Fibroblast of skin of left biceps (primary cell): ENCODE results near the gene LINGO1.
A peak's percentile ranks its signal among the peaks of the same experiment; 100 is the strongest.

ENCODE experiments used
- DNase-seq, 2 experiments: peaks; one replicate each; pipeline ENCODE4 v3.0.0-alpha.2; 2013; ENCODE audit warnings: low read depth in 2 of 2

LINGO1 gene

DNA sequence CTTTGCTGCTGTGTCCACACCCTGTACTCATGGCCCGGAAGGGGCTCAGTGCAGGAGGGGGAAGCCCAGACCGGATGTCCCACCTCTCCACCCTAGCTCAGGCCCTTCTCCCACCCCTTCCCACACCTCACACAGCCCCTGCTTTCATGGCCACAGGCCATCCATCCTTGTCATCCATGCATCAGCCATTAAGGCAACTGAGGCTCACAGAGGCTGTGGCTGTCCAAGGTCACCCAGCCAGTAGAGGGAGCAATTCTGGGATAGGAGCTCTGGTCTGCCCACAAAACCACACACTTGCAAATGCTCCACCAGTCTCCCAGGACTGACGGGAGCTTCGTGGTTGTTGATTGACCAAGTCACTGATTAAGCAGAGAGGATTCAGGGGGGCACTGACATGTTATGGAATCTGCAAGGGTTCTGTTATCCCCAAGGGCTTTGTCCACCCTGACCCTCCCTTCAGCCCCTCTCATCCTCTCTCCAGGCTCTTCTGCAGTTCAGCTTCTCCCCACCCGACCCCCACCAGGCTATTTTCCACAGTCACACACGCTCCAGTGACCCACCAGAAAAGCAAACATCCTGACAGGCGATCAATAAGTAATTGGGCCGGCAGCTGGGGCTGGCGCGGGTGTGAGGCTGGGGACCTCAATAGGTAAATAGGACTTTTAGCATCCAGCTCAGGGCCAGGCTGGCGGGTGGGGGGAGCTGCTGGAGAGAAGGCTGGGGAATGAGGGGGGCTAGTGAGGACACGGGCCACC, 15.1 kb downstream of the LINGO1 start:
- DNase-seq, result no peak

DNA sequence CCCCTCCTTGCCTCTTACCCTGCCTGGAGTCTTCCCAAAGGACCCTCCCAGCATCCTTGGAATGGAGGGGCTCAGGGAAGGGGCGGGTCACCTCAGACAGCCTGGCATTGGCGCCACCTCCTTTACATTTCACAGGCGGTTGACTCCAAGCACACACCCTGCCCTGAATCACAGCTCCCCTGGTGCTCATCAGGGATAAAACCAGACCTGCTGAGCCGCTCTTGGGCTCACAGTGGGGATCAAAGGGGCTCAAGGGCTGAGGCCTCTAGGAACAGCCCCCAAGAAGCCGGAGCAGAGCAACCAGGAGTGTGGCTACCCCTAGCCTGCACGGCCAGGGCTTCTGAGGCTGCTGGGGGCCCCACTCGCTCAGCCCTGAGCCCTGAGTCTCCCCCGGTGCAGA, 16.6 kb downstream of the LINGO1 start:
- no peak for DNase-seq

DNA sequence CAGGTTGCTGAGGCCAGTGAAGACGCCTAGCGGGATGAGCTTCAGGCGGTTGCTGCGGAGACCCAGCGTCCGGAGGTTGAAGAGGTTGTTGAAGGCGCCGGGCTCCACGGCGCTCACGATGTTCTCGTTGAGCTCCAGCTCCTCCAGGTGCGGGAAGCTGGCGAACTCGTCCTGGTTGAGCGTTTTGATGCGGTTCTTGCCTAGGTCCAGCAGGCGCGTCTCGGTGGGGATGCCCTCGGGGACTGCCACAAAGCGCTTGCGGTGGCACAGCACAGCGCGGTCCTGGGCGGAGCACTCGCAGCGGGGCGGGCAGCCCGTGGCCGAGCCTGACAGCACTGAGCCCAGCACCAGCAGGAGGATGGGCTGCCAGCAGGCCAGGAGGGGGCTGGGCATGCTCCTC, 17.2 kb downstream of the LINGO1 start:
- DNase-seq, result no peak

DNA sequence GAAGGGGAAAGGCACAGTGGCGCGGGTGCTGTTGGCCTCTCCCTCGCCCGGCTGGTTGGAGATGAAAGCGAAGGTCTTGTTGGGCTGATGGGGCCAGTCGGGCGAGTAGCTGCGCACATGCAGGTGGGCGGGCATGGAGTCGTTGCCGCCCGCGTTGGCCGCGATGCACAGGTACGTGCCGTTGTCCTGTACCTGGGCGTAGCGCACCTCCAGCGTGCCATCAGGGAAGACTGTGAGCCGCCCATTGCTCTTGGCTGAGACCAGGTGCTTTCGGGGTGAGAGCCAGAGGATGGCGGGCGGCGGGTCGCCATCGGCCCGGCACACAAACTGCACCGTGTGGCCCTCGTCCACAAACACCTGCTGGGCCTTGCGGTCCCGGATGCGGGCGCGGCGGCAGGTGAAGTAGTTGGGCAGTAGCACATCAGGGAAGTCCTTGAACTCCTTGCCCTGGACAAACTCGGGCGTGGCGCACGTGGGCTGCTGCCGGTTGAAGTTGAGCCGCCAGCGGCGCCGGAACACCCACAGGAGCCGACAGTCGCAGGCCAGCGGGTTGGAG, 18.4 kb downstream of the LINGO1 start:
- no peak for DNase-seq

DNA sequence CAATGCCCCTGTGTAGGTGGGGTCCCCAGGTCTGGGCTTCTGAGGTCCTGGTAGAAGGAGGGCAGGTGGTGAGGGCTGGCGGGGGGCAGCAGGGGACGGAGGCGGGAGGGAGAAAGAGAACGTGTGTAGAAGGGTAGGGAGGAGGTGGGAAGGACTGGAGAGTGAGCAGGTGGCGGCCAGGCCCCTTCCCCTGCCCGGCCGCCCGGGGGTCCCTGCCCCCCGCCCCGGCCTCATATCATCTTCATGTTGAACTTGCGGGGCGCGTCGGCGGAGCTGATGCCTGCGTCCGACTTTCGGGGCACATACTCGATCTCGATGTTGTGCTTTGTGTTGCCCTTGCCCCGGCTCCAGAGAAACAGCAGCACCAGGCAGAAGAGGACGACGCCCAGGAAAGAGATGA, 18.9 kb downstream of the LINGO1 start:
- DNase-seq, result no peak

DNA sequence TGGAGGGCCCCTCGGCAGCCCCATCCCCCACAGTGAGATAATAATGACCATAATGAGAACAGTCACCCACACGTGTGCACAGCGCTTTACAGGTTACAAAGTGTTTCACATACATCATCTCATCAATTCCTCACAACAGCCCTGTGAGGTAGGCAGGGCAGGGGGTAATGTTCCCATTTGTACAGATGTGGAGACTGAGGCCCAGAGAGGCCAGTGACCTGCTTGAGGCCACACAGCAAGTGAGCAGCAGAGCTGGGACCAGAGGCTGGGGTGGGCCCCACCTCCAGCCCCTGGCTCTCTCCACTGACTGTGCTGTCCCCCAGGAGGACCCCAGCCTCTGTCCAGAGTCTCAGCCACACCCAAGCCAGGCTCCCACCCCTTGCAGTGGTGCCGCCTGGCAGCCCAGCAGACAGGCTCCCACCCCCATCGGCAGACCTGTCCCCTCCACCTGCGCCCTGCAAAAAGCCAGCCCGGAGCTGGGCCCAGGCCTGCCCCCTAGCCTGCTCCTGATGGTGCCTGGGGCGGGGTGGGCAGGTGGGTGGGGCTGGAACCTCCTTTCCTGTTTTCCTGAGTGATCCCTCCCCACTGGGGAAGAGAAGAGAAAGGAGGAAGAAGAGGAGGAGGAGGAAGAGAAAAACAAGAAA, 19.6 kb downstream of the LINGO1 start:
- no peak for DNase-seq

DNA sequence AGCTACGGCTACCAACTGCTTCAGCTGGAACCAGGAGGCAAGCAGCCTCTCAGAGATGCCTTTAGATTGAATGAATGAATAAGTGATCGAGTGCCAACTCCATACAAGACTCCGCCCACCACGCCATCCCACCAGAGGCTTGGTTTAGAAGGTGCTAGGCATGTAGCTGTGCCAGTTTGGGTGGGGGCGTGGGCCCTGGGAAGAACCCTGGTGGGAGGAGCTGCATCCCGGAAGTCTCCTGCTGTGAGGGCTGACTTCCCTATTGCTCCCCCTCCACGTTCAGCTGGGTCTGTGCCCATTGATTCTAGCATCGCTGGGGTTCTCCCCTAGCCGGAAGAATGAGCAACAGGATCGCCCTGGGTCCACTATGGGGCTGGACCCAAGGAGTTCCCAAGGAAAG, 20.9 kb downstream of the LINGO1 start:
- no peak for DNase-seq

DNA sequence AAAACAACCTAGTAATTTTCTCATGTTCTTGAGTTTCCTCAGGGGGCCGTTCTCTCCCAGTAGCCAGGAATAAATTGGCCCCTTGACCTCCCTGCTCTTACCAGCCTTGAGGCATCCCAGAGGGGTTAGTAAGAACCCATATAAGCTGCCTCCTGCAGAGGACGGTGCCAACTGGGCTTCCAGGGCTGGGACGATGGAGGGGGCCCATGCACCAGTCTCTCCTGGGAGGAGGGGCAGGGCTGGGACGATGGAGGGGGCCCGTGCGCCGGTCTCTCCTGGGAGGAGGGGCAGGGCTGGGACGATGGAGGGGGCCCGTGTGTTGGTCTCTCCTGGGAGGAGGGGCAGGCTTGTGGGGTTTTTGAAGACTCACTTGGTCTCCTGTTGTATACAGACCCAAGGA, 22.0 kb downstream of the LINGO1 start:
- no peak for DNase-seq

DNA sequence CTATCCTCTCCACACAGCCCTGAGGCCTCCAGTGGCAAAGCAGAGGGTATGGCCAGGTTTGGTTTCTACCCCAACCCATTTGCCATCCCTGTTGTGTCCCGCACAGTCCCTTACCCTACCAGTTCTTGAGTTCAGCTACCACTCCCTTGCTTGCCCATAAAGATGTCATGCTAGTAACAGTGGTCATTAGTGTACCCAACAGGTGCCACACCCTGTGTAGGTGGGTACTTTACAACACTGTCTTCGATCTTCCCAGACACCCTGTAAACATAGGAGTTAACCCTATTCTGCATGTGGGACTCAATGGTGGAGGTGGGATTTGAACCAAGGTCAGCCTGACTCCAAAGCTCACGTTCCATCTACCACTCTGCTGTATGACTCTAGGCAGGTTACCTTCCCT, 23.2 kb downstream of the LINGO1 start:
- no peak for DNase-seq

DNA sequence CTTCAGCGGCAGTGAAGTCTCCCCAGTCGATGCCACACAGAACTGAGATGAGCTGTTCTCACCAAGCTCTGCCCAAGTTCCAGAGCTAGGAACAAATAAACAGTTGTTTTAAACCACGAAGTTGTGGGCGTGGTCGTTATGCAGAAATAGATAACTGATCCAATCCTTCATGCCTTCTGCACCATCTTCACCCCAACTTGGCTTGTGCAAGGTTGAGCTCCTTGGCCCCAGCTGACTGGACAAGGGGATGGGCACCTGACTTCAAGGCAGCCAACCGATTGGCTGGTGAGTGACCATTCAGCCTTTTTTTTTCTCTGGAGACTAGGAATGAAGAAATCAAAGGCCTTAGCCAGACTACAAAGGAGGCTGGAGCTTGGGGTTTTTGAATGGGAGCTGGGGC, 23.9 kb downstream of the LINGO1 start:
- no peak for DNase-seq

DNA sequence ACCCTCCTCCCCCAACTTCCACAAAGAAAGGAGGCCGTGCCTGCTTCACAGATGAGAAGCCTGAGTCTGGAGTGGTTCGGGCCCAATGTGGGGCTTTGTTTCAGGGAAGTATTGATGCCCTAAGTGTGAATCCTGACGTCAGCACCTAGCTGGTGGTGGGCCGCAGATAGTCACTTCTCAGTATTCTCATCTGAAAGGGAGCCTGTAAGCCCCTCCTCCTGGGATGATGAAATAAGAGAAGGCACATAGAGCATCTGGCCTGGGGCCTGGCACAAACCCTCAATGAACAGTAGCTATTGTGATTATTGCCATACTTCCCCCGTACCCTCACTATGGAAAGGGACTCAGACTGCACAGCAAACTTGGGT, 24.8 kb downstream of the LINGO1 start:
- DNase-seq, result no peak

DNA sequence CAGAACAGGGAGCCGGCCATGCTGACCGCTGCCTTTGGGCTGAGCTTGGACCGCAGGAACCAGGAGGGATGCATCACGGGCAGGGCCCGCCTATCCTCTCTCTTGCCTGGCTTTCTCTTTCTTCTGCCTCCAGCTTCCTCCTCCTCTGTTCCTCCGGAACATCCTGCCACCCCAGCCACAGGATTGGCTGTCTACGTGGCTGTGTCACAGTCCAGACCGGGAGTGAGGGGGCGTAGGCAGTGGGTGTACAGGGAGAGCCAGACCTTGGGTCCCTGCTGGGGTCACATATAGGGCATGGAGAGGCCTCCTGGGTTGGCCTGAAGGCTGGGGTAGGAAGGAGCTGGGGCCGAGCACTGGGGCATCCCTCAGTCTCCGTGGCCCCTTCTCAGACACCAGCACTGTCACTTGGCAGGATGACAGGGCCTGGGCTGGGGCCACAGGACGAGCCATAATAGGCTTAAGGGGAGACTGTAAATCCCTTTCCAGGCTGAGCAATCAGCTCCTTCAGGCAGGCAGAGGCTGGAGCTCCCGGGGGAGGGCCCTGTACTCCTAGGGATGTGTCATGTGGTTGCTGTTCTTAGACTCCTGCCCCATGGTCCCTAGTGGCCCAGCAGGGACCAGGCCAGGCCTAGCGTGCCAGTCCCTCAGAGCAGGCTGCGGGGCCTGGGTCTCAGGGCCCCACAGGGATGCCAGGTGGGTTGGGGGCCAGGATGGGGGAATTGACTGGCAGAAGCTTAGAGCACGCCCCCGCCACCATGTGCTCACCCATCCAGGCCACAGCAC, 25.4 kb downstream of the LINGO1 start:
- peak in 1 of 2 experiments; percentile 18 for DNase-seq

DNA sequence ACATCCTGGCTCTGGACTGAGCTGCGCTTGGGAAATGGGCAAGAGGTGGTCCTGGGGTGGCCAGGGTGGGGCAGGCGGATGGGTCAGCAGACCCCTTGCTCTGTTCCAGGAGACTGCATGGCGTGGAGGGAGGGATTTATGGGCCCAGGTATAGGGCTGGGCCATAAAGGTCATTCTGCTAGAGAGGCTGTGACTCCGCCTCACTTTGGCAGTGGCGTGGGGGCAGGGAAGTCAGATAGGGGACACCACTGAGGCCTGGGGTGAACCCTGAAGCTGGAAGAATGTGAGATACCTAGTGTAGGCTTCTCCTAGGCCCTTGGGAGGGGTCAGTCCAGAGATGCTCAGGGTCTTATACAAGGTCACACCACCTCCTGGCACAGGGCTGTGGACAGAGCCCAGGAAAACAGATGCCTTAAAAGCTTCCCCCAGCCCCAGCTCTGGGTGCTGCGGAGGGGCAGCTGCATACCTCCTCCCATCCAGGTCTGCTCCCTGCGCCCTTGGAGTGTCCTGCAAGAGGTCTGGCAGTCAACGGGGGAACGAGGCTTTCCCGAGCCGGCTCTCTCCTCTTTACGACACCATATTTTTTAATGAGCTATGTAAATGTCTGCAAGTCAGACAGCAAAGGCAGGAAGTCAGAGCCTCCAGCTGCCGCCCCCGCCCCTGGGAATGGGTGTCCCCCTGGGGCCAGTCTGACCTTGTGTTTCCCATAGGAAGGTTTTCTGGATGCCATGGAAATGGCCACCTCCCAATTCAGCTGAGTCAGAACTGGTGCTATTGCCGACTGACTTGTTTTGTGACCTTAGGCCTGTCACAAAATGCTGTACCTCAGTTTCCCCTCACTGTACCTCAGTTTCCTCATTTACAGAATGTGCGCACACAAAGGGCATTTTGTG, 26.3 kb downstream of the LINGO1 start:
- no peak for DNase-seq

DNA sequence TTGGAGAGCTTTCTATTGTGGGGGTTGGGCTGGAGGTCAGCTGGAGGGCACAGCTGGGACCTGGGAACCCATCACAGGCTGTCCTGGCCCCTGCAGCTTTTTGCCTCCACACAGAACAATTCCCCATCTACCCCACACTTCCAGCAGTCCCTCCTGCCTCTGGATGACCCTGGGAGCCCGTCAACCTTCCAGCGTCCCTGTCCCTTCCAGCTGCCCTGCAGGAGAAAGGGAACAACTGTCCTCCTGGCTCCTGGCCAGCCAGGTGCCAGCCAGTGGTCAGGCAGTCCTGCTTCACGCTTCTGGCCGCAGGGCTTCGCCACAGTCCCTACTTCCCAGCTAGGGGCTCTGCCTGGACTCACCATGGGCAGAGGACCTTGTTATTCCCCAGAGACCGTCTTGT, 27.2 kb downstream of the LINGO1 start:
- no peak for DNase-seq

DNA sequence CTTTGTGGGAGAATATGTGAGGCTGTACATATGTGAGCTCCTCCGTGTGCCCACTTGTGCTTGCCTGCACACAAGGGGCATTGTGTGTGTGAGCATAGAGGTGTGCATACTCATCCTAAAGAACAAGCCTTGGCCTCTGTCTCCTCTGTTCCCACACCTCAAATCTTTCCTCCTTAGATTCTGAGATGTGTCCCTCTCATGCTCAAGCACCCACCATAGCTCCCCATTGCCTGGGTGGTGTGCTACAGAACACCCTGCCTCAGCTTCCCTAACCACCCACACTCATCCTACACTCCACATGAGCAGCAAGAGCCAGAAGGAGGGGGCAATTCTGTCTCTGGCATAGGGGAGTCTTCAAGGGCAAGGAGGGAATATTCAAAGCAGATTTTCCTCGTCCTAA, 27.7 kb downstream of the LINGO1 start:
- DNase-seq, result no peak

DNA sequence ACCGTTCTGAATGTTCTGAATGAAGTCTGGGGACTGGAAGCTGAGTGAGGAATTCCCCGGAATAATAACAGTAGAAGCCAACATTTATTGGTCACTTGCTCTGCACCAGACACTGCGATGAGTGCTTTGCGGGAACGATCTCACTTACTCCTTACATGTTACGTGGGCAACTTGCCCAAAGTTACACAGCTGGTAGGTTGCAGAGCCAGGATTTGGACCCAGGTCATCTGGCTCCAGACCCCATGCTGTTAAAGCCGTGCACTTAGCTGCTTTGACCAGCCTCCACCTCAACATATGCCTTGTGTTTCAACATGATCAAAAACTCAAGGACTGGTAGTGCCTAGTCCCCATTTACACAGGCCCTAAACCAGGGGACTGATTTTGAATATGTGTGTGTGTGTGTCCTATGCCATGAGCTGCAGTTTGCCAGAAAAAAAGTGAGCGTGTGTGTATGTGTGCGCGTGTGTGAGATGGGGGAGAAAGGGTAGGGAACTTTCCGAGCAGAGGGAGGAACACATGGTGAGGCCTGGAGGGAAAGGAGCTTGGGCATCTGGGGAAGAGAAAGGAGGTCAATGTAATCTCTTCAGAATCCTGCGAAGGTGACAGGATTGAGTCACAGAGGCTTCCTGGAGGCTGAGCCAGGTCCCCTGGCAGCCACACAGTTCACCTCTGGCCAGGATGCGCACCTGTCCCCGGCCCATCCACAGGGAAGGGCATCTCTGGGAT, 28.9 kb downstream of the LINGO1 start:
- DNase-seq, result no peak

DNA sequence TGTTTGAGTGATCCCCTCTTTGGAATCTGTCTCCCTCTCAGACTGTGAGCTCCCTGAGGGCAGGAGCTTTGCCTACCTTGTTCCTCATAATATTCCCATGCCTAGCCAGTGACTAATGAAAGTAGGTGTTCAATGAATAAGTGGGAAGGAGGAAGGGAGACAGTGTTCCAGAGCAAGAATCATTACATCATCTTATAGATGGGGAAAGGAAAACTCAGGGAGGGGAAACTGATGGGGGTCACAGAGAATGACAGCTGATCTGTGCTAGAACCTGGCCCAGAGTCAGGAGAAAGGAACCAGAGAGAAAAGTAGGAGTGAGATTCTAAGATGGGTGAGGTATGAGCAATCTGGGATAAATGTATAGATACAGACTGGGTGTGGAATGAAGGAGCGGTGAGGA, 29.9 kb downstream of the LINGO1 start:
- DNase-seq, result no peak

DNA sequence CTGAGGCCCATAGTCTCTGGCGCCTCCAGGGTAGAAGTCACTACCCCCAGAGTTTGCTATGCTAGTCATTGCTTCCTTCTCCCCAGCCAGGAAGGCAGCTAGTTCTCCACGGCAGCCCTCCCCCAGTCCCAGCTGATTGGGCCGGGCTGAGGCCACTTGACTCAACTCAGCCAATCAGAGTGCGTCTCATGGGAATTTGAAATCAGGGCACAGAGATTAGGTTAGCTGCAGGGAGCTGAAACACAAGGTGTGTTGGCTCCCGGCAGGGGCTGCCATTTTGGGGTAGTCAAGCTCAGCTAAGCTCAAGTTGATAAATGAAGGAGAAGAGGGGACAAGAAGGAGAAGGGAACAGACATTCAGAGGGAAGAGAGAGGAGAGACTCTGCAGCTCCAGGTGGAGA, 32.8 kb downstream of the LINGO1 start:
- no peak for DNase-seq

DNA sequence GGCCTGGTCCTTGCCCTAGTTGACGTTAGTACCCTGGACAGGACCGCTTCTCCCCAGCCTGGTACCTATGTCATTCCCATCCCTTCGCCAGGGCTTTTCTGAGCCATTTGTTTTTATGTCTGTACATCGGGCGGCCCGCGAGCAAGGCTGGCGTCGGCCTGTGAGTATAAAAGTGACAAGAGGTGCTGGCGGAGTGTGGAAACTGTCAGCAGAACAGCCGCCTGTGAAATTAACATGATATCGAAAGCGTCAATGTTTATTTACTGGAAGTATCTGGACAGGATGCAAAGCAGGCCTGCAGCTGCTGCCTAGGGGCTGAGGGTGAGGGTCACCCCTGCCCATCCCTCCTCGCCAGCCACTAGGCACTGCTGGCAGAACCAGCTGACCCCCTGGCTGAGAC, 33.4 kb downstream of the LINGO1 start:
- DNase-seq, result no peak

DNA sequence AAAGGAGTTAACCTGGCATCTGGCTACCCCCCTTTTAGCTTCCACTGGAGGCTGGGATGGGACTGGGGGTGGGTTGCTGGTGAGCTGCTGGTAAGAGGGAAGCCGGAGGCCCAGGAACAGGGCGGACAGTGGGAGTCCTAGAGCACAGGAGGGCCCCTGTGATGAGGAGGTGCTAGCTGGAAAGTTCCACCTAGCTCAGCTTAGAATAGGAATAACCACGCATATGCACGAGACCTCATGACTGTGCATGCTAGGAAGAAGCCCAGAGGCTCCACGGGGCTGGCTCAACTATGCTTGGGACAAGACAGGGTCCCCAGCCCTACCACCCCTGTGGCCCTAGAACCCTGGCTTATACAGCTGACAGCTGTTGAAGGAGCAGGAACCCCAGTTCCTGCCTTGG, 34.1 kb downstream of the LINGO1 start:
- DNase-seq, result no peak
